ENCODE results near the gene FSHR.

FSHR gene

DNA sequence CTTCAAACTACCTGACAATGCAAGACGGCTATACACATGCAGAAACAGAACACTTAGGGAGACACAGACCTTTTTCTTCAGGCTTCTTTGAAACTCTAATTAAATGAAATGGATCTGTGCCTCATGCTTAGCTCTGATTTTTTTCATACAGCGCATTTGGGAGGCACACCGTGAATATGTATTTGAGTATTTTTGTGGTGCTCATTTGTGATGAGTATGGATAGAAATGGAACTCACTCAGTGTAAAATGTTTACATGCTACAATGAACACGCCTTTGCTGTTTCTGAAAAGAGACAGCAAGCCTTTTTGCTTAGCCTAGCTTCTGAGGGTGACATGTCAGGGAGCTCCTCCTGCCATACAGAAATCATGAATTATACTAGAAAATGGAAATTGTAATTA lies 113.3 kb downstream of the FSHR start:
- ATAC-seq (replicated peaks) (no peak), DNase-seq (no peak)
- Mint-ChIP-seq H3K9me3 (peaks cover 6 to 8% of the 10 kb centered on the region in 2 donors), H3K4me1 (ENCODE audit: low read depth in 2 of 2) (no peaks in the 10 kb centered on the region), H3K27me3 (no peaks in the 10 kb centered on the region), H3K36me3 (ENCODE audit: insufficient read depth) (no peaks in the 10 kb centered on the region), H3K27ac (no peak overlapping the region), H3K4me3 (no peak overlapping the region)

DNA sequence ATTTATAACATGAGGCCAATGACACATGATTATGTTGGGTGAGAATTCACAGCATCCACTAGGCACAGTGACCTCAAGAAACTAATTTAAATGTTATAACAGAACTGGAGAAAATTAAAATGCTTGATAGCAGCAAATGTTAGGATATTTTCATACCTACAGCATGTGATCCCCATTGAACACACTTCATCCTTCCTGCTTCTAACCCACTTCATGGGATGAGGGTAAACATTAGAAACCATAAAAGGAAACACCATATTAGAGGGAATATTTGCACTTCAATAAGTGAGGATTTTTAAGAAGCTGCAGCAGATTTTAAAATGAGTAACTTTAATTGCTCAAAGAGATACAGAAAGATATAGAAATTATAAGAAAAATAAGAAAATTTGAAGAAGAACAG lies 117.1 kb downstream of the FSHR start:
- no peak for DNase-seq
- Mint-ChIP-seq H3K36me3 (ENCODE audit: insufficient read depth) (no peaks in the 10 kb centered on the region), H3K27ac (no peak overlapping the region), H3K4me1 (ENCODE audit: low read depth in 2 of 2) (no peaks in the 10 kb centered on the region), H3K9me3 (peaks cover 3 to 8% of the 10 kb centered on the region in 2 donors), H3K27me3 (no peaks in the 10 kb centered on the region), H3K4me3 (no peak overlapping the region)
- ATAC-seq (replicated peaks): no peak

DNA sequence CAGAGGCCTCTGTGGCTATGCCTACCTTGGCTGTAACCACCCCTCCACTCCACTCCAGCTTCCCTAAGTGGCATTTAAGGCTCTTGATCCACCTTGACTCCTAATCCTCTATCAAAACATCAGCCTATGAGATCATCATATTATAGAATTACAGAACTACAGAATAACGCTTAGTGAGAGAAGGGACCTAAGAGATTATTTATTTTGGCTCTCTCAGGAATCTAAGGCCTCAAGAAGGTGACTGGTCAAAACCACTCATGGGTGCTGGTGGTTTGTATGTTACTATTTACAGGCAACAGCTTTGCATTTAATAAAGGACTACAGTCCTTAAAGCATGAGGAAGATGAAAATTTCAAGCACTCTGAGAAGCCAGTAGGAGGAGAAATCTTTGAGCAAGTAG lies 118.8 kb downstream of the FSHR start:
- Mint-ChIP-seq H3K27me3 (no peaks in the 10 kb centered on the region), H3K4me1 (ENCODE audit: low read depth in 2 of 2) (no peaks in the 10 kb centered on the region), H3K36me3 (ENCODE audit: insufficient read depth) (no peaks in the 10 kb centered on the region), H3K4me3 (no peak overlapping the region), H3K9me3 (peaks cover 2 to 12% of the 10 kb centered on the region in 2 donors), H3K27ac (no peak overlapping the region)
- ATAC-seq (replicated peaks): no peak
- no peak for DNase-seq

DNA sequence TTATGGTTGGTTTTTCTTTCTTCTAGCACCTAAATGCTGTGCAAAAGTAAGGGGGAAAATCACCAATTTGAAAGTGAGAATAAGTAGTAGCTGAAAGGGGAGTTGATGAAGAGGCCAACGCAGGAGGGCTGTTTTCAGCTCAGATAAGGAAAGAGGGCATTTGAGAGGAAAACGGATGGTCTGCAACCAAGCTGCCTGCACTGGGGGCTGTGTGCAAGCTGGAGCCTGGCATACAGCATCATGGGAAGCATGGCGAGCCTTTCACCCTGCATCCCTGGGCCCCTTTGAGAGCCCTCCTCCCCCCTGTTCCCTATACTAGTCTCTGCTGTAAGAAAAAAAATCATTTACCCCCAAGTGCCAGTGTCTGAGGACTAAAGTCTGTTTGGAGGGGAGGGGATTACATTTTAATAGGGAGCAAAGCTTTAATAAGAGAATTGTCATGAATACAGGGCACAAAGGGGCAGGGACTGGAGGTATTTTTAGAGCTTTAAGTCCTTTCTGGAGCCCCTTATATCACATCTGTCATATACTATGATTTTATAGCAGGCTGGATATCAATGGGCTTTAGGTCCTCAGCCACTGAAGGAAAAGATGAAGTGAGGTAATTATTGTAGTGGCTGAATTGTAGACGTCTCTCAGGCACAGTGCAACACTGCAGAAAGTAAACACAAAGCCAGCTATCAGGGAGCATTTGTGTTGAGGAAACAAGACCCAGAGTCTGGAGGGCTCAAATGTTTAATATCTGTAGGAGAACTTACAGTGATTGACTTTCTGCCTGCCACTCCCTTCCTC lies 120.7 kb downstream of the FSHR start:
- DNase-seq (no peak), ATAC-seq (replicated peaks) (no peak)
- no peaks in the 10 kb centered on the region for H3K4me1 Mint-ChIP-seq (ENCODE audit: low read depth in 2 of 2)
- H3K27me3 Mint-ChIP-seq: no peaks in the 10 kb centered on the region
- no peaks in the 10 kb centered on the region for H3K36me3 Mint-ChIP-seq (ENCODE audit: insufficient read depth)
- H3K4me3 Mint-ChIP-seq: no peak overlapping the region
- H3K27ac Mint-ChIP-seq: no peak overlapping the region
- peaks cover 0 to 8% of the 10 kb centered on the region in 2 donors for H3K9me3 Mint-ChIP-seq

DNA sequence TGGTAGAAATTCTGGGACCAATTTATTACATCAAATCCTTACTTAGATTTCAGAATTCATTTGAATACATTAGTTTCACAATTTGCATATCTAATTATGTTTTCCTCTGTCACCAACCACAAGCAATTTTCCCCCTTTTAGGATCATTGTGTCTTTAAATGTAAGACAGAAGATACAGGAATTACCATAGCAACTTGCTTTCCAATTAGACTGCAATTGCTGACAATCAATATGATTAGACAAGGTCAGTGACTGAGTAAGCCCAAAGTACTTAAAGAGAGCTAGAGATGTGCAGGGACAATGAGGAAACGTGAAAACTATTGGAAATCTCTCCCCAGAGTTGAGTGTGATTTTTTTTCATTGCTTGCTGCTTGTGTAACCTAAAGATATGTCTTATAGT lies 121.4 kb downstream of the FSHR start:
- Mint-ChIP-seq H3K36me3 (ENCODE audit: insufficient read depth) (no peaks in the 10 kb centered on the region), H3K4me3 (no peak overlapping the region), H3K27ac (no peak overlapping the region), H3K27me3 (no peaks in the 10 kb centered on the region), H3K9me3 (peaks cover 0 to 8% of the 10 kb centered on the region in 2 donors), H3K4me1 (ENCODE audit: low read depth in 2 of 2) (no peaks in the 10 kb centered on the region)
- no peak for ATAC-seq (replicated peaks)
- DNase-seq: no peak

DNA sequence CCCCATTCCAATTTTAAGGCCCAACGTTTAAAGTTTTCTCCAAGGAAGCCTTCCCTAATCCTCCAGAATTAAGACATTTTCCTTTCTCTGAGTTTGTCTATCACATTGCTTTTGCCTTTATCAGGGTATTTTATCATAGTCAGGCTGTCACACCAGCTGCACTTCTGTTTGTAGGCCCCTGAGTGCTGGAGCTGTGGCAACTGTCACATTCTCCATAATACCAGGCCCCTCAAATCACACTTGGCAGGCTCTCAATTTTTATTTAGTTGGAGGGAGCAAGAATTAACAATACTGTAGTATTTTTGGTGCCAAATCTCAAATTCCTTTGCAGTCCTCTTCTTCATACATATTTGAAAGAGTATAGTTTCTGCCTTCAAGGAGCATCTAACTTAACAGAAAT lies 122.2 kb downstream of the FSHR start:
- no peak overlapping the region for H3K4me3 Mint-ChIP-seq
- H3K27me3 Mint-ChIP-seq: no peaks in the 10 kb centered on the region
- H3K27ac Mint-ChIP-seq: no peak overlapping the region
- H3K36me3 Mint-ChIP-seq (ENCODE audit: insufficient read depth): no peaks in the 10 kb centered on the region
- DNase-seq: no peak
- no peaks in the 10 kb centered on the region for H3K4me1 Mint-ChIP-seq (ENCODE audit: low read depth in 2 of 2)
- H3K9me3 Mint-ChIP-seq: peaks cover 2 to 8% of the 10 kb centered on the region in 2 donors
- ATAC-seq (replicated peaks): no peak

DNA sequence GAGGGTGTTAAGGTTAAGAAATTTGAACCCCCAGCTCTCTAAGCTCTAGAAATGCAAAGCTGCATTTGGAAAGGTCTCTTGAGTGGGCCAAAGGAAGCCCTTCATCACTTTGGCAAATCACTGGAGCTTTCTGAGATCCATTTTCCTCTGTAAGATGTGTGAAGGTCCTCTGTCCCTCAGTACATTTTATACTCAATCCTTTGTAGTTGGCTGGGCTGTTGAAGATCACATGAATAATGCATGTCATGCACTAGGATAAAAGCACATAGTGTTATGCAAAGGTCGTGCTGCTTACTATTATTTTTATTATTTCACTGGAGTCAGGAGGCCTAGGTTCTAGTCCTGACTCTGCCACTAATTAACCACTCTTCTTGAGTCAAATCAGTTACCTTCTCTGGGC lies 124.9 kb downstream of the FSHR start:
- DNase-seq: no peak
- Mint-ChIP-seq H3K9me3 (peaks cover 7 to 13% of the 10 kb centered on the region in 2 donors), H3K27me3 (no peaks in the 10 kb centered on the region), H3K36me3 (ENCODE audit: insufficient read depth) (no peaks in the 10 kb centered on the region), H3K4me1 (ENCODE audit: low read depth in 2 of 2) (no peaks in the 10 kb centered on the region), H3K4me3 (no peak overlapping the region), H3K27ac (no peak overlapping the region)
- no peak for ATAC-seq (replicated peaks)

DNA sequence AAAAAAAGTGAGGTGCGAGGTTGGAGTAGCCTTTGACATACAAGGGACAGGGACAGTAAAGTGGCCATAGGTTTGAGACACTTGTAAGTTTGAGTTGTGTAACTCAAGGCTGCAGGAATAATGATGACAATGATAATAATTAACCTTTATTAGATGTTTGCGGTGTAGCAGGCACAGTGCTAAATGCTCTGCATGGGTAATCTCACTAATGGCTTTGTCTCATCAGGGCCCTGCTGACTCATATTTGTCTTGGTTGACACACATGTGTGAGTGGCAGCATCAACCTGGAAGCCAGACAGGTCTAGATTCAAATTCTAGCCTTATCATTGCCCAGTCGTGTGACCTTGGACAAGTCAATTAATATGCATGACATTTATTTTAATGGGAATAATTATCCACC lies 126.2 kb downstream of the FSHR start:
- no peaks in the 10 kb centered on the region for H3K4me1 Mint-ChIP-seq (ENCODE audit: low read depth in 2 of 2)
- no peak for ATAC-seq (replicated peaks)
- H3K27me3 Mint-ChIP-seq: no peaks in the 10 kb centered on the region
- peaks cover 7 to 13% of the 10 kb centered on the region in 2 donors for H3K9me3 Mint-ChIP-seq
- H3K27ac Mint-ChIP-seq: no peak overlapping the region
- H3K4me3 Mint-ChIP-seq: no peak overlapping the region
- no peaks in the 10 kb centered on the region for H3K36me3 Mint-ChIP-seq (ENCODE audit: insufficient read depth)
- no peak for DNase-seq

DNA sequence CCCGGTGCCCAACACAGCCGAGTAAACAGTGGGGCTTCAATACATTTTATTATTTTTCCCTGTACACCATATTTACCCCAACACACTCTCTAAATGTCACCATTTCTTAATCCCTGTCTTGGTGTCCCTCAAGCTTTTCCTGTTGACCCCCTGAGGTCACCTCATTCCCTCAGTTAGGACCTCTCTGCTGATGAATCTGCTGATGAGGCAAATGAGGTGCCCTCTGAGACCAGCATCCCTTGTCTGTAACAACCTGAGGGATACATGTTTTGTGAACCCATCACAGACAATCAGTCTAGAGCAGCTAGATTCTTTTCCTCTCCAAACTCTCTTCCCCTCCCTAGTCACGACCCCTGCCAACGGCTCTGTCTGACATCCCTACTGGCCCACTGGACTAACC lies 127.6 kb downstream of the FSHR start:
- Mint-ChIP-seq H3K27me3 (no peaks in the 10 kb centered on the region), H3K9me3 (peaks cover 7 to 13% of the 10 kb centered on the region in 2 donors), H3K27ac (no peak overlapping the region), H3K4me3 (no peak overlapping the region), H3K4me1 (ENCODE audit: low read depth in 2 of 2) (no peaks in the 10 kb centered on the region), H3K36me3 (ENCODE audit: insufficient read depth) (no peaks in the 10 kb centered on the region)
- no peak for ATAC-seq (replicated peaks)
- no peak for DNase-seq

DNA sequence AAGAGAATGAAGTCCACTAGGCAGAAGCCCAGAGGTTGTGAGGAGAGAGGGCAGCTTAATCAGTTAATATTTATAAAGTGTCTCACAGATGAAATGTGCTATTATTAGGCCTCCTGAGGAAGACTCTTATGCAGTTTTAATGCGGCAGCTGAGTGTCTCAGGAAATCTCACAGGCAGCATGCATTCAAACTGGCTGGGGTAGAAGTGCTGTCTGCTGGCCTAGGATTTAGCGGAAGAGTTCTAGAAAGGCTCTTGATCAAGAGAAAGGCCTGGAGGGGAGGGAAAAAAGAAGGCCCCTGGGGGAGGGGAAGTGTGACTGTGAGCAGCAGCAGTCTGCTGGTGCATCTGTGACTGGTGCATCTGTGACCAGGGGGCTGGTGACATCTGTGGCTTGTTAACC lies 133.0 kb downstream of the FSHR start:
- H3K4me1 Mint-ChIP-seq (ENCODE audit: low read depth in 2 of 2): no peaks in the 10 kb centered on the region
- no peaks in the 10 kb centered on the region for H3K36me3 Mint-ChIP-seq (ENCODE audit: insufficient read depth)
- DNase-seq (no peak), ATAC-seq (replicated peaks) (no peak)
- no peak overlapping the region for H3K4me3 Mint-ChIP-seq
- H3K27ac Mint-ChIP-seq: no peak overlapping the region
- peaks cover 0 to 10% of the 10 kb centered on the region in 2 donors for H3K9me3 Mint-ChIP-seq
- H3K27me3 Mint-ChIP-seq: no peaks in the 10 kb centered on the region

- Mint-ChIP-seq H3K27me3 (no peaks in the 10 kb centered on the region), H3K9me3 (peaks cover 3 to 11% of the 10 kb centered on the region in 2 donors), H3K4me3 (no peak overlapping the region), H3K36me3 (ENCODE audit: insufficient read depth) (no peaks in the 10 kb centered on the region), H3K4me1 (ENCODE audit: low read depth in 2 of 2) (no peaks in the 10 kb centered on the region), H3K27ac (no peak overlapping the region)
- ATAC-seq (replicated peaks) (no peak), DNase-seq (no peak)
These were observed 149.1 kb downstream of the FSHR start for GRCh38 chr2:49005261-49005660.

- no peak for DNase-seq
- no peaks in the 10 kb centered on the region for H3K27me3 Mint-ChIP-seq
- no peak overlapping the region for H3K27ac Mint-ChIP-seq
- peaks cover 3 to 11% of the 10 kb centered on the region in 2 donors for H3K9me3 Mint-ChIP-seq
- no peaks in the 10 kb centered on the region for H3K36me3 Mint-ChIP-seq (ENCODE audit: insufficient read depth)
- no peaks in the 10 kb centered on the region for H3K4me1 Mint-ChIP-seq (ENCODE audit: low read depth in 2 of 2)
- no peak overlapping the region for H3K4me3 Mint-ChIP-seq
- no peak for ATAC-seq (replicated peaks)
These were observed 150.2 kb downstream of the FSHR start for GRCh38 chr2:49004036-49004626.

DNA sequence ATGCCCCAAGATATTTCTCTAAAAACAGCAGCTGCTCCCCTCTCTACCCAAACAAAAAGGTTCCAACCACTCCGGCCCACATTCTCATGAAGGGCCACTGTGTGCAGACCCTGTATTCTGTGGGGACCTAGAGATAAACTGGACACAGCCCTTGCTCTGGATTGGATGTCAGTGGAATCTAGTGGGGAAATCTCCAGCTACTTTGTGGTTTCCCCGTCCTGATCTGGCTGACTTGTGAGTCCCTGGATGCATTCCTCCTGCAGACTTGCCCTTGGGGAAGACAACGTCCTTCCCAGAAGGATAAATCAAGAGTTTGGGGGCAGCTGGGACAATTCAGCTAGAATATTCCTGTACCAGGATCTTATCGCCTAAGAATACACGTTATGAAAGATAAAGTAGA lies 151.1 kb downstream of the FSHR start:
- Mint-ChIP-seq H3K36me3 (ENCODE audit: insufficient read depth) (no peaks in the 10 kb centered on the region), H3K9me3 (peaks cover 3 to 11% of the 10 kb centered on the region in 2 donors), H3K27ac (no peak overlapping the region), H3K4me3 (no peak overlapping the region), H3K4me1 (ENCODE audit: low read depth in 2 of 2) (no peaks in the 10 kb centered on the region), H3K27me3 (no peaks in the 10 kb centered on the region)
- DNase-seq: no peak
- no peak for ATAC-seq (replicated peaks)

GRCh38 chr2:49002750-49003149 lies 151.6 kb downstream of the FSHR start:
- Mint-ChIP-seq H3K27ac (no peak overlapping the region), H3K27me3 (no peaks in the 10 kb centered on the region), H3K4me1 (ENCODE audit: low read depth in 2 of 2) (no peaks in the 10 kb centered on the region), H3K9me3 (peaks cover 3 to 11% of the 10 kb centered on the region in 2 donors), H3K4me3 (no peak overlapping the region), H3K36me3 (ENCODE audit: insufficient read depth) (no peaks in the 10 kb centered on the region)
- ATAC-seq (replicated peaks) (no peak), DNase-seq (no peak)

All from effector memory CD8-positive, alpha-beta T cell (primary cell).